Ishikawa (cell line): ENCODE results near the gene LRRIQ1.

Source experiments
- CEBPB ChIP-seq: IDR thresholded peaks from 2 replicates; pipeline ENCODE4 v1.6.1; 2012
- CREB1 ChIP-seq: IDR thresholded peaks from 2 replicates; pipeline ENCODE4 v1.6.1; 2012; ENCODE audit warnings: low read depth
- EP300 ChIP-seq: IDR thresholded peaks from 2 replicates; pipeline ENCODE4 v1.6.1; 2012; ENCODE audit warnings: borderline replicate concordance
- RAD21 ChIP-seq: IDR thresholded peaks from 2 replicates; pipeline ENCODE4 v1.6.1; 2012; ENCODE audit warnings: low read depth
- TAF1 ChIP-seq: IDR thresholded peaks from 2 replicates; pipeline ENCODE4 v1.6.1; 2012; ENCODE audit warnings: low read depth, mild to moderate bottlenecking
- YY1 ChIP-seq: IDR thresholded peaks from 2 replicates; pipeline ENCODE4 v1.6.1; 2012; ENCODE audit warnings: low read depth
- ZBTB7A ChIP-seq: IDR thresholded peaks from 2 replicates; pipeline ENCODE4 v1.6.1; 2012; ENCODE audit warnings: low read depth
- TF ChIP-seq, protein P1 (sequence below): IDR thresholded peaks from 2 replicates; pipeline ENCODE4 v1.6.1; 2012; ENCODE audit warnings: low read depth, mild to moderate bottlenecking

DNA sequence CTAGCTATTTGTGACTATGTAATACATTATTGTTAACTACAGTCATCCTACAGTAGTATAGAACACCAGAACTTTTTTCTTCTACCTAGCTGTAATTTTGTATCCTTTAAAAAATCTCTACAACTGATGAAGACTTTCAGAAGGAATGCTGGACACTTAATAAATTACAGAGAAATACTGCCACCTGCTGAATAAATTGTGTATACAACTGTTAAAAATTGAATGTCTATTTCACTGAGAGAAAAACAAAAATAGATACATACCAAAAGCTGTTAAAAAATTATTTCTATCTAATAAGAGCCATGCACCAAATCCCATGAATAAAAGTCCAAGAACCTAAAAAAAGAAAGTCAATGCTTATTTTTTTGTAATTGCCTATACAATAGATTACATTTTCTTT, 6.7 kb upstream of the LRRIQ1 start:
- TF ChIP-seq CREB1: no peak
- TF ChIP-seq EP300: no peak
- TF ChIP-seq TAF1: no peak
- no peak for TF ChIP-seq CEBPB
- TF ChIP-seq YY1: no peak
- TF ChIP-seq RAD21: peak; percentile 52
- no peak for TF ChIP-seq ZBTB7A
- TF ChIP-seq, protein P1, sequence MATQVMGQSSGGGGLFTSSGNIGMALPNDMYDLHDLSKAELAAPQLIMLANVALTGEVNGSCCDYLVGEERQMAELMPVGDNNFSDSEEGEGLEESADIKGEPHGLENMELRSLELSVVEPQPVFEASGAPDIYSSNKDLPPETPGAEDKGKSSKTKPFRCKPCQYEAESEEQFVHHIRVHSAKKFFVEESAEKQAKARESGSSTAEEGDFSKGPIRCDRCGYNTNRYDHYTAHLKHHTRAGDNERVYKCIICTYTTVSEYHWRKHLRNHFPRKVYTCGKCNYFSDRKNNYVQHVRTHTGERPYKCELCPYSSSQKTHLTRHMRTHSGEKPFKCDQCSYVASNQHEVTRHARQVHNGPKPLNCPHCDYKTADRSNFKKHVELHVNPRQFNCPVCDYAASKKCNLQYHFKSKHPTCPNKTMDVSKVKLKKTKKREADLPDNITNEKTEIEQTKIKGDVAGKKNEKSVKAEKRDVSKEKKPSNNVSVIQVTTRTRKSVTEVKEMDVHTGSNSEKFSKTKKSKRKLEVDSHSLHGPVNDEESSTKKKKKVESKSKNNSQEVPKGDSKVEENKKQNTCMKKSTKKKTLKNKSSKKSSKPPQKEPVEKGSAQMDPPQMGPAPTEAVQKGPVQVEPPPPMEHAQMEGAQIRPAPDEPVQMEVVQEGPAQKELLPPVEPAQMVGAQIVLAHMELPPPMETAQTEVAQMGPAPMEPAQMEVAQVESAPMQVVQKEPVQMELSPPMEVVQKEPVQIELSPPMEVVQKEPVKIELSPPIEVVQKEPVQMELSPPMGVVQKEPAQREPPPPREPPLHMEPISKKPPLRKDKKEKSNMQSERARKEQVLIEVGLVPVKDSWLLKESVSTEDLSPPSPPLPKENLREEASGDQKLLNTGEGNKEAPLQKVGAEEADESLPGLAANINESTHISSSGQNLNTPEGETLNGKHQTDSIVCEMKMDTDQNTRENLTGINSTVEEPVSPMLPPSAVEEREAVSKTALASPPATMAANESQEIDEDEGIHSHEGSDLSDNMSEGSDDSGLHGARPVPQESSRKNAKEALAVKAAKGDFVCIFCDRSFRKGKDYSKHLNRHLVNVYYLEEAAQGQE: no peak
